Daoy (cell line): ENCODE results near the gene LHX1. TPM values are rescaled to one million over a fixed set of nuclear protein-coding genes. Genes with fewer than 3 reads are reported as not detected.
A peak's percentile ranks its signal among the peaks of the same experiment; 100 is the strongest.

Experiments
- DNase-seq: peaks from one replicate; pipeline ENCODE4 v3.0.0-alpha.2; 2015; ENCODE audit warnings: low read depth
- total RNA-seq: library from RNA; depleted of rRNA; stranded (reverse); fragments of >200 nt; shearing (Covaris generic); gene quantifications from 2 replicates; pipeline ENCODE4 v1.2.3, GENCODE V29; 2014; rRNA removed

LHX1 gene
- total RNA-seq, 1 experiment from 2014 or later, result 8.6 TPM

DNA sequence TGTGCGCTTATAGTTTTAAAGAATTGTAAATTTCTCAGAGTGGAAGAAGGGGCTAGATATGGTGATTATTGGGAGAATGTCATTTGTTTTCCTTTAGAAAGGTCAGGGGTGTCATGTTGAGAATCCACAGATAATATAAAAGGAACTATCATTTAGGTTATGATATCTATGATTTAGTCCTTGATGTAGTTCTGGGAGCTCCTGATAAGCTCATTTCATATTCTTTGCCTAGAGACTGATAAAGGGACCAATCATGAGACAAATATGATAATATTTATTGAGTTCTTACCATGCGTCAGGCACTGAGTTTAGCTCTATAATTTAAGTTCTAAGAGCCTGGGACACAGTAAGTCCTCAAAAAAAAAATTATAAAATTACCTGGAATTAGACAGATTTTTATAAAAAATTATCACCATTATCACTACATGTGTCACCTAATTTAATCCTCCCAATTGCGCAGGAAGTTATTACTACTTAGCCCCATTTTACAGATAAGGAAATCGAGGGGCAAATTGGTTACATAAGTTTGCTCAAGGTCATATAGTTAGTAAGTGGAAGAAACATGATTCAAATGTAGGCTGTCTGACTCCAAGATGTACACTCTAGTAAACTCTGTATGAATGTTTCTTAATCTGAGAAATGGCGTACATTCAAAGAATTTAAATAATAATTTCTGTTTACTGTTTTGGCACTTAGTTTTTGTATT is 14.0 kb downstream of the LHX1 start:
- no peak for DNase-seq

- no peak for DNase-seq
These were observed 34.2 kb downstream of the LHX1 start for GRCh38 chr17:36971508-36971907.

DNA sequence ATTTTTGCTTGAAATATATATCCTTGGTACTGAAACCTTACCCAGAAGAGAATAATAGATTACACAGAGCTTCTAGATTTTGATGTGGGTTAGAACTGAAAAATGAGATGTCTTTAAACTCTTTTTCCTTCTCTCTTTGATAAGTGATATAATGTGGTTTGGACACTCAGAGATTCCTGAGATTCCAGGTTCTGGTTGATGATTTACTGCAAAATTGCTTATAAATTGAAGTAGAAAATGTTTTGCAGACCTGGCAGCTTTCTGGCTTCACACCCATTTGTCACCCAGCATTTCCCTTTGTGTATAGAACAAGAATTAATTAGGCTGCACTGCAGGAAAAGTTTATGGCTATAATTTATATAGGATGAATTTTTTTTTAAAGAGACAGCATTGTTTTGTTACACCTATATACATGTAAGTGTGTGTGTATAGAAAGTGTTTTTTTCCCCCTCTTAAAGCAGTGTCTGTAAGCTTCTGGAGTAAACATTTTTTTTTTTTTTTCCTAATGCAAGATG is 35.0 kb downstream of the LHX1 start:
- DNase-seq, result no peak

DNA sequence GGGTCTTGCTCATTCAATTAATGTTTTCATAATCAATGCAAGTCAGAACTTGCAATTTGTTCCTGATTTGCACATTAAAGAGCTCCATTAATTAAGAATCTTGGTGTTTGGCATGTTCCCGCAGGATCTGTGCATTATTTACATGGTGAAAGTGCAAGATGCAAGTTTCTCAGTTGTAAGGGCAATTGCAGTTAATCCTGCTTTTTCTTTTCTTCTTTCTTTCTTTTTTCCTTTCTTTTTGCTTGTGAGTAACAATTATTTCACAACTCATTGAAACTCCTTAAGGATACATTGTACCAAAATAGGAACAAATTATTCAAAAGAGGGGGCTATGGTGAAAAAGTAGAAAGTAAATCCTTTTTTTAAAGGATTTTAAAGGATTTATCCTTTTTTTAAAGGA is 35.6 kb downstream of the LHX1 start:
- DNase-seq, result no peak

GRCh38 chr17:36975922-36976515 is 38.7 kb downstream of the LHX1 start:
- no peak for DNase-seq

DNA sequence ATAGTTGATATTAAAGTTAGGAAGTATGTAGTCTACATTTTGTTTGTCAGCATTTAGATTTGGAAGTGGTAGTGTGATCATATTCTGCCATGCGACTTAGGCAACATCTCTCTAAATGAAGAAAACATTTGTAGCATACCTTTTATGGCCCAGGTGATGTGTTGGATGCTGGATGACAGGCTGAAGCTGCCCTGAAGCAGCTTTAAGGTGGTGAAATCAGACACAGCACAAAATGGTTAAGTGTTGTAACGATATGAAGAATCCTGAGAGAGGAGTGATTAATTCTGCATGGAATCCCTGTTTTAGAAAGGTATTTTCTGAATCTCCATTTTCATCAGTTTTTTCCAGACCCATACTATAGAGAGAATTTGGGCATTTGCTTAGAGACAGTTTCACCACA is 39.8 kb downstream of the LHX1 start:
- DNase-seq, result no peak

DNA sequence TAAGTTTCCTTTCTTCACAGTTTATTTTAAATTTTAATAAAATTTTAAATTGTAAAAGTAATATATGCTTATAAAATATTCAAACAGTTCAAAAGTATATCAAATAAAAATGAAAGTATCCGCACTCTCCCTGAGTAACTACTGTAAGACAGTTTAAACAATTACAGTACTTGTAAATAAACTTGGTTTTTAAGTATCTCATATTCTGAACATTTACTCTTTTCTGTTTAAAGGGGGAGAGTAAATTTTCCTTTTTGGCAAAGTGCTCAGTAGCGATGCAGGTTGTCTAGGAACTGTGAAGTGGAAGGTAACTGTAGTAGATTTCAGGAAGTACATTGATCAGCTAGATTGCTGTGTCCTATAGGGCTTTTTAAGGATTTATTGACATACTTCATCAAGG is 40.3 kb downstream of the LHX1 start:
- DNase-seq, result no peak

DNA sequence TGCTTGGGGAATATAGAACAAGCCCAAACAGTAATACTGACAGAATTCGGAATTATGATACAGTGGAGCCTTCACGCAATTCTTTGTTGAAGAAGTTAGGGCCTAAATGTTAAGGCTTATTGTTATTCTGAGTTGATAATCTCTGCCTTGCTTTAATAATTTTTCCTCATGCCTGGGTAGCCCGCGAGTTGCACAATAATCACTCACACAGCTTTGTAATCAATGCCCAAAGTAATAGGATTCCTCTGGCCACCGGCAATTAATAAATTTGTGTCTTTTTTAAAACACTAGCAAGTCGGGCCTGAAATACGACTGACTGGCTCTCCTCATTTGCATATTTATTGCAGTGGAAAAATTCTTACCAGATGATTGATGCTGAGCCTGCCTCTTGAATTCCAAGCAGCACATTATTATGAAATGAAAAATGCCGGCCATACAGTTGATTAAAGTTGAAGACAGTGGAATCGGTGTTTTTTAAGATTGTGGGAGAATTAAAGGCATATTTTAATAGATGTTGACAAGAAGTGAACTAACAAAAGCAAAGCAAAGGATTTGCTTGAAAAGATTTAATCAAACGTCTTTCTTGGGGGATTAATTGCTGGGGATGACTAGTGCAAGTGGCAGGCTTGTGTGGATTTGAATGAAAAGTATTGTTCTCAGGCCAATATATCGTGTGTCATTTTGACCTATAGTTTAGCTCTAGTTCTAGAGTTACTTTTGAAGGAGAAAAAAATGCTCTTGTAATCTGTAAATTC is 41.7 kb downstream of the LHX1 start:
- no peak for DNase-seq

GRCh38 chr17:36979565-36979941 is 42.3 kb downstream of the LHX1 start:
- DNase-seq, result peak; percentile 2

GRCh38 chr17:36980280-36980761 is 43.0 kb downstream of the LHX1 start:
- DNase-seq, result peak; percentile 21

- no peak for DNase-seq
These were observed 46.3 kb downstream of the LHX1 start for GRCh38 chr17:36983618-36984017.

DNA sequence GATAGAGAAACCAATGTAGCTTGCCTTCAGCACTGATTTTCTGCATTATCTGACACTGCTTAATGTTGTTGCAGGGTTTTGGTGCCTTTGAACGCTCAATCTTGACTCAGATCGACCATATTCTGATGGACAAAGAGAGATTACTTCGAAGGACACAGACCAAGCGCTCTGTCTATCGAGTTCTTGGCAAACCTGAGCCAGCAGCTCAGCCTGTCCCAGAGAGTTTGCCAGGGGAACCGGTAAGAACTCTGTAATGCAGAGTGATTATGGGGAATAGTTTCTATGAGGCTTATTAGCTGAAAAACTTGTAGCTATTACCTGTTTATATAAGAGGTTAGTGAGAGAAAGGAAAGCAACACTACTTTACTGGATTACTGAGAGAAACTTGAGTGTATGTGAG is 51.9 kb downstream of the LHX1 start:
- no peak for DNase-seq

GRCh38 chr17:36992701-36993100 is 55.4 kb downstream of the LHX1 start:
- DNase-seq, result no peak

- no peak for DNase-seq
These were observed 56.0 kb downstream of the LHX1 start for GRCh38 chr17:36993227-36993626.

Other genes with a start within 250 kb of the LHX1 start
- gene AATF, start 11.5 kb downstream of the LHX1 start, total RNA-seq, result 79.8 and 106 TPM in 2 replicates